Measurements from ENCODE around the gene CENPP.

The CENPP gene

GRCh38 chr9:92644278-92644677 is 318.5 kb downstream of the CENPP start:
- no peak for DNase-seq

GRCh38 chr9:92645041-92645440 is 319.3 kb downstream of the CENPP start:
- DNase-seq: no peak

GRCh38 chr9:92647671-92648473 is 322.1 kb downstream of the CENPP start:
- DNase-seq: no peak

- no peak for DNase-seq
These were observed 322.8 kb downstream of the CENPP start for GRCh38 chr9:92648474-92648971.

GRCh38 chr9:92649007-92649406 is 323.3 kb downstream of the CENPP start:
- no peak for DNase-seq

- no peak for DNase-seq
These were observed 324.5 kb downstream of the CENPP start for GRCh38 chr9:92650296-92650695.

GRCh38 chr9:92650839-92651621 is 325.3 kb downstream of the CENPP start:
- no peak for DNase-seq

GRCh38 chr9:92652461-92652860 is 326.7 kb downstream of the CENPP start:
- DNase-seq: no peak

- no peak for DNase-seq
These were observed 328.9 kb downstream of the CENPP start for GRCh38 chr9:92654481-92655301.

- DNase-seq: no peak
These were observed 329.6 kb downstream of the CENPP start for GRCh38 chr9:92655366-92655765.

- no peak for DNase-seq
These were observed 330.3 kb downstream of the CENPP start for GRCh38 chr9:92655896-92656536.

- no peak for DNase-seq
These were observed 330.8 kb downstream of the CENPP start for GRCh38 chr9:92656537-92656925.

- DNase-seq: no peak
These were observed 331.7 kb downstream of the CENPP start for GRCh38 chr9:92657296-92658094.

GRCh38 chr9:92658176-92658575 is 332.4 kb downstream of the CENPP start:
- no peak for DNase-seq

GRCh38 chr9:92658611-92659010 is 332.9 kb downstream of the CENPP start:
- no peak for DNase-seq

- DNase-seq: no peak
These were observed 333.8 kb downstream of the CENPP start for GRCh38 chr9:92659601-92660000.

GRCh38 chr9:92660266-92660665 is 334.5 kb downstream of the CENPP start:
- DNase-seq: no peak

GRCh38 chr9:92661127-92661526 is 335.4 kb downstream of the CENPP start:
- no peak for DNase-seq

- DNase-seq: no peak
These were observed 336.0 kb downstream of the CENPP start for GRCh38 chr9:92661743-92662142.

- no peak for DNase-seq
These were observed 337.4 kb downstream of the CENPP start for GRCh38 chr9:92663126-92663525.

- no peak for DNase-seq
These were observed 338.2 kb downstream of the CENPP start for GRCh38 chr9:92663951-92664350.

Data from NCI-H446 (cell line).